Measurements from ENCODE around the gene MUC21. TPM values are rescaled to one million over a fixed set of nuclear protein-coding genes. Genes with fewer than 3 reads are reported as not detected.
"Not testable (repeated sequence)": the region's sequence is repeated elsewhere in the genome, so short reads cannot be mapped to it uniquely, and the experiment has no call there.

Gene MUC21
- total and polyA plus RNA-seq, 2 donors from 2014 or later = not detected

DNA sequence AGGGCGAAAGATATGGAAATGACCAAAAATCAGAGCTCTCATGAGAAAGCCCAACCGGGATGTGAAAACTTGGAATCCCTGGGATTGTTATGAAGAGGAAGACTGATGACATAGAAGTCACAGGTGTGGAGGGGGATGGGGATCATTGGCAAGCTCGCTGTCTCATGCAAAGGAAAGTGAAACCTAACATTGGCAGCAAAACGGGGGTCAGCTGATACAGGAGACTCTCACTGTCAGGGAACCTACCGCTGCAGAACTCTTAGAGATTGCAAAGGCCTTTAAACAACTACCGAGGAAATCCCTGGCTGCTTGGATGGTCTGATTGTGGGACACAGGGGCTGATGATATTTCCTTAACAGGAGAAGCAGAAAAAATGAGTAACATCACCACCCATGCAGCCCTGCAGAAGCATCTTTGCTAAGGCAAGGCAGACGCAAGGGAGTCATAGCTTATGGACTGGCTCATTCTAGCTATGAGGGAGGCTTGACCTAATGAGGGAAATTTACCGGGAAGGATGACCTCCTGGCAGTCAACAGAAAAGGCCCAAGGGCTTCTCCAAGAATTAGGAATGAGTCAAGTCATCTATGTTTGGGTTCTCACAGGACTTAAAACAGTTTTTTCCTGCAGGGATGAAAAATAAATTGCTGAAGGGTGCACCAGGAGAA is 7.0 kb downstream of the MUC21 start:
- no peaks in the 10 kb centered on the region for H3K36me3 ChIP-seq (ENCODE audit: control insufficient read depth in 2 of 3, insufficient read depth in 3 of 3, low read length in 3 of 3)

GRCh38 chr6:30991891-30992290 is 8.4 kb downstream of the MUC21 start:
- no peak for FAIRE-seq
- DNase-seq = no peak
- intact Hi-C loops (cut with DNase I) = no loop called here
- no peaks in the 10 kb centered on the region for H3K27me3 ChIP-seq (ENCODE audit: control insufficient read depth, insufficient read depth, low read length)
- H3K9ac ChIP-seq (ENCODE audit: low read length in 3 of 3) = no peak overlapping the region
- TF ChIP-seq, protein P1, sequence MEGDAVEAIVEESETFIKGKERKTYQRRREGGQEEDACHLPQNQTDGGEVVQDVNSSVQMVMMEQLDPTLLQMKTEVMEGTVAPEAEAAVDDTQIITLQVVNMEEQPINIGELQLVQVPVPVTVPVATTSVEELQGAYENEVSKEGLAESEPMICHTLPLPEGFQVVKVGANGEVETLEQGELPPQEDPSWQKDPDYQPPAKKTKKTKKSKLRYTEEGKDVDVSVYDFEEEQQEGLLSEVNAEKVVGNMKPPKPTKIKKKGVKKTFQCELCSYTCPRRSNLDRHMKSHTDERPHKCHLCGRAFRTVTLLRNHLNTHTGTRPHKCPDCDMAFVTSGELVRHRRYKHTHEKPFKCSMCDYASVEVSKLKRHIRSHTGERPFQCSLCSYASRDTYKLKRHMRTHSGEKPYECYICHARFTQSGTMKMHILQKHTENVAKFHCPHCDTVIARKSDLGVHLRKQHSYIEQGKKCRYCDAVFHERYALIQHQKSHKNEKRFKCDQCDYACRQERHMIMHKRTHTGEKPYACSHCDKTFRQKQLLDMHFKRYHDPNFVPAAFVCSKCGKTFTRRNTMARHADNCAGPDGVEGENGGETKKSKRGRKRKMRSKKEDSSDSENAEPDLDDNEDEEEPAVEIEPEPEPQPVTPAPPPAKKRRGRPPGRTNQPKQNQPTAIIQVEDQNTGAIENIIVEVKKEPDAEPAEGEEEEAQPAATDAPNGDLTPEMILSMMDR (IDR thresholded peaks at IDR 0.05; ENCODE audit: borderline replicate concordance, extremely low read depth, insufficient read depth) = no peak
- no peak overlapping the region for H3K27ac ChIP-seq (ENCODE audit: low read depth in 2 of 2, low read length in 2 of 2)
- H3K4me1 ChIP-seq (ENCODE audit: control insufficient read depth in 2 of 3, insufficient read depth in 2 of 3, low read depth in 1 of 3, low read length in 3 of 3) = no peaks in the 10 kb centered on the region
- no peaks in the 10 kb centered on the region for H3K9me3 ChIP-seq (ENCODE audit: control insufficient read depth in 2 of 3, insufficient read depth in 1 of 3, low read length in 3 of 3)
- no peaks in the 10 kb centered on the region for H3K36me3 ChIP-seq (ENCODE audit: control insufficient read depth in 2 of 3, insufficient read depth in 3 of 3, low read length in 3 of 3)
- no peak overlapping the region for H3K4me3 ChIP-seq (ENCODE audit: low read length in 3 of 3)

More for the DNA sequence above, 7.0 kb downstream of the MUC21 start:
- TF ChIP-seq, protein P1 (IDR thresholded peaks at IDR 0.05; ENCODE audit: borderline replicate concordance, extremely low read depth, insufficient read depth) = no peak
- FAIRE-seq (no peak), DNase-seq (peak in 1 of 5 donors; percentile 27)
- Histone ChIP-seq H3K27me3 (ENCODE audit: control insufficient read depth, insufficient read depth, low read length) (no peaks in the 10 kb centered on the region), H3K27ac (ENCODE audit: low read depth in 2 of 2, low read length in 2 of 2) (no peak overlapping the region), H3K4me1 (ENCODE audit: control insufficient read depth in 2 of 3, insufficient read depth in 2 of 3, low read depth in 1 of 3, low read length in 3 of 3) (no peaks in the 10 kb centered on the region), H3K4me3 (ENCODE audit: low read length in 3 of 3) (no peak overlapping the region), H3K9me3 (ENCODE audit: control insufficient read depth in 2 of 3, insufficient read depth in 1 of 3, low read length in 3 of 3) (no peaks in the 10 kb centered on the region), H3K9ac (ENCODE audit: low read length in 3 of 3) (no peak overlapping the region)
- intact Hi-C loops (cut with DNase I) = no loop called here

DNA sequence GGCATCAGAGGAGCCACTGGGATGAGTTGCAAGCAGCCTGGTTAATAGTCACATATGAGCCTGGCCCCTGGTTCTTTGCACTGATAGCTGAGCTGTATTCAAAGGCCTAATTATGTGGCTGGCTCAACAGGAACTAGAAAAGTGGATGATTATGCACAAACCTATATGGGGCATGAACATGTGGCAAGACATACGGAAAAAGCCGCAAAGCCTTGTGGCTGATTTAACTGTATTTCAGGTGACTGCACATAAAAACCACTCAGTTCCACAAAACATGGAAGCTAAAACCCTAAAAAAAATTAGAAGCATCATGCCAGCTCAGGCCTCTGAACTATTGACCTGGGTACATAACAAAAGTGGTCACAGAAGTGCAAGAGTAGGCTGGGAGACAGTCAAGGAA is 13.8 kb downstream of the MUC21 start:
- FAIRE-seq (no peak), DNase-seq (no peak)
- intact Hi-C loops (cut with DNase I) = no loop called here
- Histone ChIP-seq H3K4me3 (ENCODE audit: low read length in 3 of 3) (no peak overlapping the region), H3K27ac (ENCODE audit: low read depth in 2 of 2, low read length in 2 of 2) (no peak overlapping the region), H3K9me3 (ENCODE audit: control insufficient read depth in 2 of 3, insufficient read depth in 1 of 3, low read length in 3 of 3) (no peaks in the 10 kb centered on the region), H3K27me3 (ENCODE audit: control insufficient read depth, insufficient read depth, low read length) (no peaks in the 10 kb centered on the region), H3K9ac (ENCODE audit: low read length in 3 of 3) (no peak overlapping the region), H3K4me1 (ENCODE audit: control insufficient read depth in 2 of 3, insufficient read depth in 2 of 3, low read depth in 1 of 3, low read length in 3 of 3) (no peaks in the 10 kb centered on the region), H3K36me3 (ENCODE audit: control insufficient read depth in 2 of 3, insufficient read depth in 3 of 3, low read length in 3 of 3) (no peaks in the 10 kb centered on the region)
- TF ChIP-seq, protein P1 (IDR thresholded peaks at IDR 0.05; ENCODE audit: borderline replicate concordance, extremely low read depth, insufficient read depth) = no peak

- FAIRE-seq (no peak), DNase-seq (no peak)
- TF ChIP-seq, protein P1 (IDR thresholded peaks at IDR 0.05; ENCODE audit: borderline replicate concordance, extremely low read depth, insufficient read depth) = no peak
- no peaks in the 10 kb centered on the region for H3K36me3 ChIP-seq (ENCODE audit: control insufficient read depth in 2 of 3, insufficient read depth in 3 of 3, low read length in 3 of 3)
- H3K9me3 ChIP-seq (ENCODE audit: control insufficient read depth in 2 of 3, insufficient read depth in 1 of 3, low read length in 3 of 3) = no peaks in the 10 kb centered on the region
- no peaks in the 10 kb centered on the region for H3K27me3 ChIP-seq (ENCODE audit: control insufficient read depth, insufficient read depth, low read length)
- no peaks in the 10 kb centered on the region for H3K4me1 ChIP-seq (ENCODE audit: control insufficient read depth in 2 of 3, insufficient read depth in 2 of 3, low read depth in 1 of 3, low read length in 3 of 3)
- H3K9ac ChIP-seq (ENCODE audit: low read length in 3 of 3) = no peak overlapping the region
- intact Hi-C loops (cut with DNase I) = no loop called here
- H3K27ac ChIP-seq (ENCODE audit: low read depth in 2 of 2, low read length in 2 of 2) = no peak overlapping the region
- no peak overlapping the region for H3K4me3 ChIP-seq (ENCODE audit: low read length in 3 of 3)
Observed at GRCh38 chr6:30998785-30999184, 15.3 kb downstream of the MUC21 start.

- H3K36me3 ChIP-seq (ENCODE audit: control insufficient read depth in 2 of 3, insufficient read depth in 3 of 3, low read length in 3 of 3); H3K4me1 ChIP-seq (ENCODE audit: control insufficient read depth in 2 of 3, insufficient read depth in 2 of 3, low read depth in 1 of 3, low read length in 3 of 3); H3K9ac ChIP-seq (ENCODE audit: low read length in 3 of 3); FAIRE-seq; H3K9me3 ChIP-seq (ENCODE audit: control insufficient read depth in 2 of 3, insufficient read depth in 1 of 3, low read length in 3 of 3); H3K4me3 ChIP-seq (ENCODE audit: low read length in 3 of 3); H3K27me3 ChIP-seq (ENCODE audit: control insufficient read depth, insufficient read depth, low read length); intact Hi-C loops (cut with DNase I); DNase-seq; H3K27ac ChIP-seq (ENCODE audit: low read depth in 2 of 2, low read length in 2 of 2): not testable (repeated sequence)
Observed at GRCh38 chr6:31000067-31000860, 16.7 kb downstream of the MUC21 start.

All from kidney (tissue), 14 donors.